Mammary epithelial cell (primary cell): ENCODE data around the gene SDK1.

Experiments
- CTCF ChIP-seq, 2 donors: IDR thresholded peaks in 1 of 2; conservative IDR thresholded peaks in 1 of 2; 2 replicates each; pipeline ENCODE4 v1.5.1; 2011 to 2012; ENCODE audit warnings: inconsistent platforms in 2 of 2, low read length in 2 of 2, mild to moderate bottlenecking in 2 of 2, control low read depth in 1 of 2, low read depth in 1 of 2; ENCODE audit not compliant: insufficient read depth in 1 of 2; ENCODE audit errors: extremely low read depth in 1 of 2
- EZH2 ChIP-seq: IDR thresholded peaks from 2 replicates; pipeline ENCODE4 v1.6.1; 2012; ENCODE audit warnings: low read length, inconsistent platforms, borderline replicate concordance

- TF ChIP-seq CTCF (conservative IDR thresholded peaks at IDR 0.05 in 1 of 2, IDR thresholded peaks at IDR 0.05 in 1 of 2; ENCODE audit: extremely low read depth in 1 of 2, insufficient read depth in 1 of 2, low read depth in 1 of 2, low read length in 2 of 2) = no peak
- no peak for TF ChIP-seq EZH2
Observed at GRCh38 chr7:3561932-3562331, 260.9 kb downstream of the SDK1 start.
